ENCODE results near the gene ALDH4A1. TPM values are rescaled to one million over a fixed set of nuclear protein-coding genes. Genes with fewer than 3 reads are reported as not detected.

The ALDH4A1 gene
- total and polyA plus RNA-seq, 10 of the 15 experiments (the other 5 are each of a cell fraction or from before 2014, with no cell fraction given): 0.06 to 25.5 (median 13.0) TPM

GRCh38 chr1:18921516-18922251, 19.3 kb upstream of the ALDH4A1 start:
- DNase-seq (ENCODE audit: low read depth, low spot score) (no peak), FAIRE-seq (no peak), ATAC-seq (no peak)
- BruUV-seq (replicated peaks): no TSS peak
- SMC1A ChIA-PET (ENCODE audit: uncharacterized antibody, unreplicated experiment): interaction anchor here (0.9 to 1.7 kb wide), 4 partner anchors 18 to 160 kb away, joined by 3 read pairs; no protein-coding TSS in a partner anchor
- Histone ChIP-seq H2AFZ (ENCODE audit: control insufficient read depth, low read depth, low read length) (no peak overlapping the region), H4K20me1 (ENCODE audit: control insufficient read depth, insufficient read depth) (peaks cover 3% of the 10 kb centered on the region; the same call in 1 of the 2 replicates), H3K9me3 (replicated peaks; ENCODE audit: control insufficient read depth, insufficient read depth, low read length) (no peaks in the 10 kb centered on the region), H3K36me3 (ENCODE audit: control insufficient read depth in 2 of 2, insufficient read depth in 2 of 2, low read length in 1 of 2) (peaks cover 0 to 9% of the 10 kb centered on the region in 2 experiments; a peak in 3 of 4 replicates), H3K4me2 (ENCODE audit: control insufficient read depth, insufficient read depth) (no peak overlapping the region), H3K9ac (ENCODE audit: control insufficient read depth, insufficient read depth, low read length) (no peak overlapping the region), H3K79me2 (ENCODE audit: control insufficient read depth, insufficient read depth, low read length) (peaks cover 1% of the 10 kb centered on the region), H3K4me3 (no peak overlapping the region), H3K27ac (ENCODE audit: control insufficient read depth, insufficient read depth) (no peak overlapping the region), H3K27me3 (replicated peaks in 1 of 2; ENCODE audit: control insufficient read depth in 2 of 2, insufficient read depth in 2 of 2, low read length in 1 of 2) (no peaks in the 10 kb centered on the region), H3K4me1 (ENCODE audit: control insufficient read depth, insufficient read depth, low read length) (peaks cover 20% of the 10 kb centered on the region)
- WGBS (ENCODE audit: insufficient coverage, insufficient replicate concordance, low lambda C conversion rate, missing lambda C conversion rate): 78% methylated on average over 17 of the region's 17 CpGs
- in situ Hi-C loops (cut with MboI): no loop called here
- CTCF ChIA-PET: interaction anchor here (0.8 to 7.1 kb wide), 4 partner anchors 9 to 45 kb away, joined by 3 to 64 read pairs (median 6); no protein-coding TSS in a partner anchor
- intact Hi-C loops (cut with micrococcal nuclease; ENCODE audit: unreplicated experiment): no loop called here
- RAD21 ChIA-PET (ENCODE audit: unreplicated experiment): no interaction called here
- peak; percentile 34; the same call in 1 of the 2 replicates for TF ChIP-seq RAD21 (IDR thresholded peaks at IDR 0.05; ENCODE audit: insufficient read depth, low read depth, low read length)
- TF ChIP-seq CTCF (IDR thresholded peaks at IDR 0.05 in 2 of 3, conservative IDR thresholded peaks at IDR 0.05 in 1 of 3; ENCODE audit: control insufficient read depth in 2 of 3, extremely low read depth in 1 of 3, insufficient read depth in 1 of 3, low read depth in 3 of 3, low read length in 3 of 3): peak in 1 of 3 experiments; percentile 9; a peak in 2 of 6 replicates
- TF ChIP-seq NKRF (conservative IDR thresholded peaks at IDR 0.05): no peak
- POLR2A ChIA-PET: no interaction called here
